Fibroblast of skin of abdomen (primary cell): ENCODE results near the gene FAM120B.

Experiments used
- DNase-seq: peaks from one replicate; pipeline ENCODE4 v3.0.0-alpha.2; 2013

The FAM120B gene

GRCh38 chr6:170271771-170272314 is 34.7 kb upstream of the FAM120B start:
- no peak for DNase-seq

GRCh38 chr6:170272341-170273065 is 34.1 kb upstream of the FAM120B start:
- no peak for DNase-seq

- DNase-seq, result no peak
Observed at GRCh38 chr6:170273191-170273590, 33.4 kb upstream of the FAM120B start.

GRCh38 chr6:170273681-170274080 is 32.9 kb upstream of the FAM120B start:
- DNase-seq, result no peak

GRCh38 chr6:170274713-170275560 is 31.6 kb upstream of the FAM120B start:
- DNase-seq, result no peak

GRCh38 chr6:170276369-170277057 is 30.0 kb upstream of the FAM120B start:
- DNase-seq, result no peak

GRCh38 chr6:170277893-170278742 is 28.4 kb upstream of the FAM120B start:
- no peak for DNase-seq

GRCh38 chr6:170278743-170279094 is 27.8 kb upstream of the FAM120B start:
- DNase-seq, result no peak

GRCh38 chr6:170279426-170279825 is 27.1 kb upstream of the FAM120B start:
- no peak for DNase-seq

GRCh38 chr6:170279977-170280688 is 26.4 kb upstream of the FAM120B start:
- DNase-seq, result peak; percentile 19

GRCh38 chr6:170280689-170281045 is 25.9 kb upstream of the FAM120B start:
- no peak for DNase-seq

- no peak for DNase-seq
Observed at GRCh38 chr6:170281331-170282292, 24.9 kb upstream of the FAM120B start.

GRCh38 chr6:170282512-170283158 is 23.9 kb upstream of the FAM120B start:
- DNase-seq, result no peak

GRCh38 chr6:170283212-170284081 is 23.1 kb upstream of the FAM120B start:
- no peak for DNase-seq

- DNase-seq, result no peak
Observed at GRCh38 chr6:170284126-170284773, 22.3 kb upstream of the FAM120B start.

- no peak for DNase-seq
Observed at GRCh38 chr6:170284866-170285469, 21.6 kb upstream of the FAM120B start.

- DNase-seq, result no peak
Observed at GRCh38 chr6:170285482-170285881, 21.1 kb upstream of the FAM120B start.
